D341Med (cell line): Measurements from ENCODE around the gene ST6GALNAC6.
"Not testable (repeated sequence)": the region's sequence is repeated elsewhere in the genome, so short reads cannot be mapped to it uniquely, and the experiment has no call there.

Experiments used
- DNase-seq: peaks from one replicate; pipeline ENCODE4 v3.0.0; 2012; ENCODE audit warnings: low spot score

The ST6GALNAC6 gene

DNA sequence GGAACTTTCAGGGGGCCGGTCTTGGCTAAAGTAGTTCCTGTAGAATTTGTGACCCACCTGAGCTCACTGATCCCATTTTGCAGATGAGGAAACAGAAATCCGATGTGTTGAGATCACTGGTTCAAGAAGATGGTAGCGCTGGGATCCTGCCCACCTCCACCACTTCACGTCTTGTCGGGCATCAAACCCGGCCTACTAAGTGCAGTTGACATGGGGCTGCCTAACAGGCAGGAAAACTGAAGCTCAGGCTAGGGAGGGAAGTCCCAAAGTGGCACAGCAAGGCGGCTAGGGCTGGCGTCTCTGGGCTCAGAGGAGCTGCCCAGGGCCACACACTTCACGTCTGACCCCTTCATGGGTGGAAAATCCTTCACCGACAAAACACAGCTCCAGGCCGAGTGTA lies 44.4 kb downstream of the ST6GALNAC6 start:
- no peak for DNase-seq

DNA sequence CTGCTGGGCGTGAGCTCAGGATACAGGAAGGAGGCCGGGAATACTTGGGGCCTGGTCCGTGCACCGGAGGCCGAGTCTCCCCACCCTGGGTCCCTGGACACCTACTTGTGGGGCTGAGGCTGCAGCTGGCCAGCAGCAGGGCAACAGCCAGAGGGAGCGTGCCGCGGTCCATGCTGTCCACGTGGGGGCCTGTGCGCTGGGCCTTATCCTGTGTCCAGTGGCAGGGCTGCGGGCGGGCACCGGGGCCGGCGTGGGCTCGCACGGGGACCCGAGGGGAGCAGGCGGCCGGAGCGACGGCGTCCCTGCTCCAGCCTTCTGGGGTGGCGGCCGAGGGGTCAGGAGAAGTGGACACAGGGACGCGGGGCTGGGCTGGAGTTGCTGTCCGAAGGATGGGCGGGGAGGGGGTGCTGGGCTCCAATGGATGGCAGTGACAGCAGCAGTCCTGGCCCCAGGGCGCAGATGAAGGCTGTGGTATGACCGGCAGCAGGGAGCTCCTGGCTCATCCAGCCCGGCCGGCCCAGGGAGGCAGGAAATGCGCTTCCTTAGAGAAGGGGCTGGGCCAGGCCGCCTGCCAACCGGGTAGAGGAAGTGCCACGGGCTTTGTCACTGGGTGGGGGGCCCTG lies 45.1 kb downstream of the ST6GALNAC6 start, which contains the start of gene ENG:
ENG (minus strand) TSS at position 475 of the 623 bp plus-strand sequence; CDS start at position 172, 303 bp downstream.
- DNase-seq: no peak

DNA sequence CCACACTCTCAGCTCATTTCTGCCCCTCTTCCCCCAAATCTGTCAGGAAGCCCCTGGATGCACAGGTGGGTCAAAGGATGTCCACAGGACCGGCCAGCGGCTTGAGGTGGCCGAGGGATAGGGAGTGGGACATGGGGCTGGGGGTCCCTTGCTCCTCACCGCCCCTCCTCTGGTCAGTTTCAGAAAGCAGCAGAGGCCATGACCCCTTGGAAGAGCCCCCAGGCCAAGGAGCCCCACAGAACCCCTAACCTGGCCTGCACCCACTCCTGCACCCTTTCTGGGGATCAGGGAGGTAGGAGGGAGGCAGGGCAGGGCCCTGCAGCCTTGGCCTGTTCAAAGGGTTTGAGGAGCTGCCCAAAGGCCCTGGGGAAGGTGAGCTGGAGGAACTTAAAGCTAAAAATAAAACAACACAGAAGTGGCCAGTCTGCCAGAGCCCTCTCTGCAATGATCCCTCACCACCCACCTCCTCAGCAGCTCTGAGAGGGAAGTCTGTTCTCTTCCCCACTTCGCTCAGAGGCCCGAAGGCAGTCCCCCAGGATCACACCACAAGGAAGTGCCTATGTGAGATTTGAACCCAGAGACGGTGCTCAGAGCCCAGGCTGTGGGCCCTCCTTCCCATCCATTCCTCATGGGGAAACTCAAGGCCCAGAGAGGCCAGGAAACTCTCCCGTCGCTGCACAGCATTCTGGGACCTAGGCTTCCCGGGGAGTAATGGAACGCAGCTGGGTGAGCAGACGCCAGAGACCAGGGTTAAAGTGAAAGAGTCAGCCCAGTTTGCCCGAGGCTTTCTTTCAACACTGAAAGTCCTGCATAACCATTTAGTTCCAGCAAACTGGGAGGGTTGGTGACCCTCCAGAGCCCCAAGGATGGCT lies 45.9 kb downstream of the ST6GALNAC6 start:
- no peak for DNase-seq

DNA sequence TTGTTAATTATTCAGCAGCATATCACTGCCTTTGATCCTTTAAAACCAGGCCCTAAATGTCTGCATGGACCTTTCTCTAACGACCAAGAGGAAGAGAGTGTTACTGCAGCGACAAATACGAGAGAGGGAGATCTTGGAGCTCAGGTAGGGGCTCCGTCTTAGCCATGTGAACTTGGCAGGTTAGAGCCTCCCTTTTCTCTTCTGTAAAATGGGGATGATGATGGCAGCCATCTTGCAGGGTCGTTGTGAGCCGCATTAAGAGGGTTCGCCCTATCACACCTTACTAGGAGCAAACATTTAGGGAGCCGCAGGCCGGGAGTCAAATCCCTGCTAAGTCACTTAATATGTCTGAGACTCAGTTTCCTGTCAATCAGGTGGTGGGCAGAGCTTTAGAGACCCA lies 46.6 kb downstream of the ST6GALNAC6 start:
- DNase-seq: no peak

DNA sequence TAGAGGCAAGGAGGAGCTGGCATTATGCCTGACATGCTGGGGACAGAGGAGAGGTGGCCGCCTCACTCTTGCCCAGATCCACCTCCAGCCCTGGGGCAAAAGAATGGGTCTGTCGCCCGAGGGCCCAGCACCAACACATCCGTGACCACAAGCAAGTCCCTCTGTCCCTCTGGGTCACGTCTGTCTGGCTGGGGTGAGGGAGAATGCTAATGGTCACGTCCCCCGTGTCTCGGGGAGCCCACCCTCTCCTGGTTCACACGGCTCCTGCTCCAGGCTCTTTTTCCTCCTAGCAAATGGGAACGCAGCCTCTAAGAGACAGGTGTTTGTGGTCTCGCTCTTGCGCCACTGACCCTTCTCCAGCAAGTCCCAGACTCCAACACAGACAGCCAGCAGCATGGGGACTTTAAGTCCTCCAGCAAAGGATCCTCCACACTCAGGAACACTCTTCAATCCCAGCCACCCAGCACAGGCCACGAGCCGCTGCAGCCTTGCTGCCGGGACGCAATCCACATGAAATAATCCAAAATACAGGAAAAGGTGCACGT lies 49.0 kb downstream of the ST6GALNAC6 start:
- no peak for DNase-seq

DNA sequence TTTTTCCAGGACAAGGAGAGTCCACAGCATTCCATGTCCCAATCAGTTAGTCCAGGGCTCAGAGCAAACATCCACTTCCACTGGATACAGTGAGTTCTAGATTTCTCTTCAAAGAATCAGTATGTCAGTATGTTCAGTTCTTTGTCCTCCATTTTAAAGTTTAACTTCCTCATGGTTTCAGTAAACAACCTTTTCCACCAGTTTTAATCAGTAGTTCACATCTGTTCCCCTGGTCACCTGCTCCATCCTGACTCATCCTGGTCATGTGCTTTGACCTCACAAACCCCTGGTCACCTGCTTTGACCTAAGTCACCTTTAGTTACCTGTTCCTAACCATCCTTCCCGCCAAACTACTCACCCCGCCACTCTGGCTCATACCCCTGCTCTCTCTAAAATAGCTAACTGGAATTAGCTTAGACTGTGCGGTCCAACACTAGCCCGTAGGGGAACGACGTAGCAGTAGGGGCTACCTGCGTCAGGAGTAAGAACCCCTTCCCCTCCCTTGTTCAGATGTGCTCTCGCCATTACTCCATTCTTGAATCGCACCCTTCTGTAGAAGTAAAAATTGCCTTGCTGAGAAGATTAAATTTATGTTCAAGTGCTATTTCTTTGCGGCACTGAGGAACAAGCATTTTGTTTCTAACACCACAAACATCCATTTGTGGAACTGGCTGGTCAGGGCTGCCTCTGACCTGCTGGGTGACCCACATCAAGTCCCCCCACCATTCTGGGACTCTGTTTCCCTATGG lies 50.5 kb downstream of the ST6GALNAC6 start:
- no peak for DNase-seq

DNA sequence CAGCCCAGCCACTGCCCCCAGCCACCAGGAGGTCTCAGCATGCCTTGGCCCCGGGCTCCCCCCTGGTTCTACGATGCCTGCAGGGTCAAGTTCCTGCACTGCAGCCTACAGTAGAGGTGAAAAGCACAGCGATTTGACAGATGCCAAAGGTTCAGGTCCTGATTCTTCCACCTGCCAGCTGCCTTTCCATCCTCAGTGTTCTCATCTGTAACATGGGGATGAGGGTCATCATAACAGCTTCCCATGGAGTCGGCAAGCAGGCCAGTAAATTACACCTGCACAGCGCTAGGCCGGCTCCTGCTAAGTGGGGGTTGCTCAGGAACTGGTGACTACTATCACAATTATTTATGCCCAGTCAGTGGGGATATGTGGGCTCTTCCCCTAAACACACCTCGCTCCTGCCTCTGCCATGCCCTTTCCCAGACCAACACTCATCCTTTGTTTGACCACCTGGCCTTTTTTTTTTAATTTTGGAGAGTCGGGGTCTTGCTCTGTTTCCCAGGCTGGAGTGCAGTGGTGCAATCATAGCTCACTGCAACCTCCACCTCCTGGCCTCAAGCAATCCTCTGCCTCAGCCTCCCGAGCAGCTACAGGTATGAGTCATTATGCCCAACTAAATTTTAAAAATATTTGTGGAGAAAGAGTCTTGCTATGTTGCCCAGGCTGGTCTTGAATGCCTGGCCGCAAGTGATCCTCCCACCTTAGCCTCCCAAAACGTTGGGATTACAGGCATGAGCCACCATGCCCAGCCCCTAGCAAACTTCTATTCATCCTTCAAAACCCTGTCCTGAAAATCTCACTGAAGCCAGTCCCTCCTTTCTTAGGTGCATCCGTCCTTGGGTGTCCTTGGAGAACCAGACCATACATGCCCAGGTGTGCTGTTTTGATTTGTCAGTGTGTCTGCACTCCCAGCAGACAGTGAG lies 51.3 kb downstream of the ST6GALNAC6 start:
- DNase-seq: no peak

DNA sequence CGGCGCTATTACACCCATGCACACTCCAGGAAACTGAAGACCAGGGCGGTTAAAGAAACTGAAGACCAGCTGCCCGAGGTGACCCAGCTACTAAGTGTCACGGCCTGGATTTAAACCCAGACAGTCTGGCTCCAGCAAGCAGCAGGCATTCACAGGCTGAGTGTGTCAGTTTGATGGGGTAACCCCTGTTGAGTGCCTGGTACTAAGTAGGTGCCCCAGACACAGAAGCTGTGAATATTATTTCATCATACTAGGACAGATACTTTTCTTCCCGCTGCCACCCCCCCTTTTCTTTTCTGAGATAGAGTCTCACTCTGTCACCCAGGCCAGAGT lies 52.3 kb downstream of the ST6GALNAC6 start:
- no peak for DNase-seq

DNA sequence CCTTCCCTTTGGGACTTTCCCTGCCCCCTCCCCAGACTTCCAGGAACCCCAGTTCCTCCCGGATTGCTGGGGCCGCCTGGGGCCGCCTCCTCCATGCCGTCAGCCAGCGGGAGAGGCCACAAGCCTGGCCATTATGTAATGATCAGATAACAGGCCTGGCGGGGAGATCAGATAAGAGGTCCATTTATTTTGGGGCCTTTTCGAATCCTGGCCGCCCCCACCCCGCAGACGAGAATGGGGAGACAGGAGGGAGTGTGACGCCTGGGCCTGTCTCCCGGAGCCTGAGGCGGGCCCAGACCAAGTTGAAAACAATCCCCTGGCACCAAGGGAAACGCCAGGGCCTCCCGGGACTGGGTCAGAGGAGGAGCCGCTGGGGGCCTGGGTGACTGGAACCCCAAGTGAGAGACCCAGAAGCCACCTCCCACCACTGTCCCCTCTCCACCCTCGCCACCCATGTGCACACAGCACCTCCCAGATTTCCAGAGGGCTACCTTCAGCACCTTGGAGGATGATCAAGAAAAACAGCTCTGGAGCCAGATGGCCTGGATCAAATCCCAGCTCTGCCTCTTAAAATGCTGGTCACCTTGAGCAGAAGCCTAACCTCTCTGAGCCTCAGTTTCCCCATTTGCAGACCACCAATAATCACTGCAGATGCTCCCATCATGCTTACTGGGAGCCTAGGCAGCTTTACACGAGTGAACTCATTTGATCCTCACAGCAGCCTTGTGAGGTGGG lies 52.8 kb downstream of the ST6GALNAC6 start:
- DNase-seq: no peak

DNA sequence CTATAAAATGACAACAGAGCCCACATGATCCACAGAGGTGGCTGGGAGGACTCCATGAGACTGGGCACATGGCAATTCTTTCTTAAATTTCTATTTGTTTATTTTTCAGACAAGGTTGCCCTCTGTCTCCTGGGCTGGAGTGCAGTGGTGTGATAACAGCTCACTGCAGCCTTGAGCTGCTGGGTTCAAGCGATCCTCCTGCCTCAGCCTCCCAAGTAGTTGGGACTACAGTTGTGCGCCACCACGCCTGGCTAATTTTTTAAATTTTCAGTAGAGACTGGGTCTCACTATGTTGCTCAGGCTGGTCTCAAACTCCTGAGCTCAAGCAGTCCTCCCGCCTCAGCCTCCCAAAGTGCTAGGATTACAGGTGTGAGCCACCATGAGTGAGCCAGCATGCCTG lies 53.8 kb downstream of the ST6GALNAC6 start:
- not testable (repeated sequence) for DNase-seq

DNA sequence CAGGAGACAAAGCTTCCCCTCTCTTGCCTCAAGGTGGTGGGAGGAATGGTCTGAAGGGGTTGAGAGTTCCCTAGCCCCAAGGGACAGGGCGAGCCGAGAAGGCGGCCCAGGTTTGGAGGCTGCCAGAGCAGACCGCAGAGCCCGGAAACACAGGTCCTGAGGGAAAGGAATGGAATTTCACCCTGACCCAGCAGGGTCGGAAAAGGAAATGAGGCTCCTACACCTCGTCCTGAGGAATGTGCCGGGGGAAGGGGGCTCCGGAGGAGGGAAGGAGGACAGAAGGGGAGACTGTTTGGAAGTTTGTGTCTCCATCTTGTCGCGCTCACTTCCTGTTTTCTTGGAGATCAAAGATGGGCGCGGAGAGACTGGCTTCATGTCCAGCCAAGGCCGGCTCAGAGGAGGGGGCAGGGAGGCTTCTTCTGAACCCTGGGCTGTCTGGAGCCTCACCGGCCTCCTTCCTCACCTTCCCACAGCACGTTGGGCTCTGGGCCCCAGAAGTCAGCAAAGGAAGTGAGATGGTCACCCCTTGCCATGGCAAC lies 54.5 kb downstream of the ST6GALNAC6 start:
- DNase-seq: no peak

DNA sequence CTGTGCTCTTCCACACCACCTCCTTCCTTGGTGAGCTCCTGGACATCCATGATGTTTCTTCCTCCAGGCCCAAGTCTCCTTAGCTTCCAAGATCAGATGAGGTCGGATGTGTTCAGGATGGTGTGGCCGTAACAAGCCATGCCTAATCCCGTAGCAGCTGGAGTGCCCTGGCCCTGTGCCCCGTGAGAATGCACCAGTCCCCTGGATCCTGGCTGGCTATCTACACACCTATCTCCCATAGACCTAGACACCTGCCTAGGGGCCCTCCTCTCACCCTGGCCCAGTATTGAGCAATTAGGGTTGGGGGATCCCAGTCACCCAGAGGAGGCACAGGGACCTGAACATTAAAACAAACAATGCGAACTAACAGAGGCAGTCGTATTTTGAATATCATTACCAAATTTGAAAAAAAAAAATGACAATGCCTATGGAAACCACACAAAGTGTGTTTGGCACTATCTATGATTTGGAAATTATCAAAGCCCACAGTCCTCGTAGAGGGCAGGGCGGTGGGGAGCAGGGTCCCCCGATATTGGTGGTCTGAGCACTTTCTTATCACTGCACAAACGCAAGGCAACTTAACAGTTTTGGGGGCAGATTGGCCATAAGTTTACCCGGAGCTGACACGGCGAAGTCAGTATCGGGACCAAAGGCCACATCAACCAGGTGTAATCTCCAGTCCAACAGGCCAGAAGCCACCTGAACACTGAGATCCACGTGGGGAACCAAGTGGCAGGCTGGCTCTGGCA lies 58.1 kb downstream of the ST6GALNAC6 start:
- no peak for DNase-seq

DNA sequence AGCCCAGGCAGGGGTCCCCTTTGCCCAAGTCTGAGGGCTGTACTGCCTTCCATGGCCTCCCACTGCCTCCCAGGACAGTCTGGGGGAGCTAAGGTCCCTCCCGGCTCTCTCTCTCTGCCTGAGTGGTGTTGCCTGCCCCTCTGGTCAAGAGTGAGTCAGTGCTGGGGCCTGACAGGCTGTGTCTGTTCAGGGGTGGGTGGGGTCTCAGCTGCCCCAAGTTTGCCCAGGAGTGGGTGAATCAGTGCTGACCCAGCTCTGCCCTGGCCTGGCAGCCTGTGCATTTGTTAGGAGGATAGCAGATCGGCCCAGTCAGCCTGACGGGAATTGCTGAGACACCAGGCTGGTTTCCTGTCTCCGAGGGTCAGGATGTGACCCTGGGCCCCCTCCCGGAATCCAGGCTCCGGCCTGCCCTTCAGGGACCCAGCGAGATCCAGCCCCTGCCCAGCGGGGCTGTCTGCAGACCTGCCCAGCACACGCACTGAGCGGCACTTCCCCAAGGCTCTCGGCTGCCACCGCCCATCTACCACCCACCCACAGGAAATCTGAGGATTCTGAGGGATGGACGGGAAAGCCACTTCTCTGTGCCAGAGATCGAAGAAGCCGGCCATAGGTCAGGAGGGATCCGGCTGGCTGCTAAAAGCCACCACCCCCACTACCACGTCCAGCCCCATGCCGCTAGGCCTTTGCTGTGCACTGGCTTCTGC lies 60.9 kb downstream of the ST6GALNAC6 start:
- no peak for DNase-seq

DNA sequence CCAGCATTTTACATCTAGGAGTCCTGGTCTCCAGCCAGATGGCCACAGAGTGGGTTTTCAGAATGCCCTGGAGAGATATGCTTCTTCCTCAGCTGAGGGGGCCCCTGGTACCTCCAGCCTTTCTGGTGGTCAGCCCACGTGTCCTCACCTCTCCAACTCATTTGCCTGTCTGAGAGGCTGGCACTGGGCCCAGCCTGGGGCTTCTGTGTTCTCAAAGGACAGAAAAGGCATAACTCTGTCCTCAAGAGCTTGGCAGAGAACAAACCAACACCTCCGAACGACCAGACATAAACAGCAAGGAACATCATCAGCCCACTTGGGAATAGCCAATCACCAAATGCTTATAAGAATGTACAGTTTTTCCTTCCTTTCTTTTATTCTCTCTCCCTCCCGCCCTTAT lies 62.1 kb downstream of the ST6GALNAC6 start:
- no peak for DNase-seq

DNA sequence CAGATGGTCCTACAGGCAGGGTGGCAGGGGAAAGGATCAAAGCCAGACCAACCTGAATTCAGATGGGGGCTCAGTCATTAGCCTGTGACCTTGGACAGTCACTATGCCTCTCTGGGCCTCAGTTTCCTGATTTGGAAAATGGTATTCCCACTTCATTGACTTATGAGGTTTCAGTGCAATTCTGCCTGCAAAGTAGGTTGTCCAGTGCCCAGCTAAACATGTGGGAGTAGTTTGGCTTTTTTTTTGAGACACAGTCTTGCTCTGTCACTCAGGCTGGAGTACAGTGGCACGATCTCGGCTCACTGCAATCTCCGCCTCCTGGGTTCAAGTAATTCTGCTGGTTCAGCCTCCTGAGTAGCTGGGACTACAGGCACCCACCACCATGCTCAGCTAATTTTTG lies 62.8 kb downstream of the ST6GALNAC6 start:
- not testable (repeated sequence) for DNase-seq

DNA sequence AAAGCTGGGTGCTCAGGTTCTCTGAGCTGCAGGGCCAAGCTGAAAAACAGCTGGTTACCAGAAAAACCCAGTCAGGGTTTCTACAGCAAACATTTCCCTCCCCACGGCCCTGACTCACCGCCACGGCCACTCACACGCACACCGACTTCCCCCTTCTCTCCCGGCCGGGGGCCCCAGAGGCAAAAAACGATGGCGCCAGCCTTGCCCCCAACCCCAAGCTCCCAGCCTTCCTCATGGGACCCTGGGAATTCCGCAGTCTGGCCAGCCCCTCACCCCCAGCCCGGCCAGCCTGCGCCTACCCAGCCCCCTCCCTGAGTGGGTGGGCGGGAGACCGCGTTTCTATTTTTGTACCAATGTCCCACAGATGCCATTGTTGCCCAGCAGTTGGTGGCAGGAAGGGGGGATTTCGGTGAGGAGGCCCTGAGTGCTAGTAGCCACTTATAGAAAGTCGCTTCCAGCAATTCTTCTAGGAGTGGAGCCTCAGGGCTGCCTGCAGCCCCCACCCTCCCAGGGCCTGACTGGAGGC lies 63.3 kb downstream of the ST6GALNAC6 start:
- DNase-seq: no peak
